Upper lobe of left lung (tissue), 6 donors: Measurements from ENCODE around the gene ISG15. TPM values are rescaled to one million over a fixed set of nuclear protein-coding genes. Genes with fewer than 3 reads are reported as not detected.

Source experiments
- ATAC-seq, 2 donors: fragments of 200-7000 bp; cut with Tn5 transposase; one replicate each; pipeline ENCODE4 v1.9.1; 2022; ENCODE audit warnings: mild to moderate bottlenecking in 2 of 2, moderate library complexity in 2 of 2; ENCODE audit not compliant: low FRiP score in 2 of 2
- DNase-seq, 2 donors: peaks; one replicate each; pipeline ENCODE4 v3.0.0-alpha.2; 2019 to 2020
- H3K27ac ChIP-seq, 4 donors: fragments of 200-600 bp; sonication (generic); one replicate each; pipeline ENCODE4 v1.5.1; 2016 to 2019
- H3K27me3 ChIP-seq, 4 donors: fragments of 200-600 bp; sonication (generic); one replicate each; pipeline ENCODE4 v1.5.1; 2017 to 2019
- H3K36me3 ChIP-seq, 4 donors: fragments of 200-600 bp; sonication (generic); one replicate each; pipeline ENCODE4 v1.5.1; 2016 to 2019
- H3K4me1 ChIP-seq, 4 donors: fragments of 200-600 bp; sonication (generic); one replicate each; pipeline ENCODE4 v1.5.1; 2018 to 2019
- H3K4me3 ChIP-seq, 4 donors: fragments of 200-600 bp; sonication (generic); one replicate each; pipeline ENCODE4 v1.5.1; 2017 to 2019; ENCODE audit warnings: mild to moderate bottlenecking in 2 of 4, moderate library complexity in 1 of 4
- H3K9me3 ChIP-seq, 4 donors: fragments of 200-600 bp; sonication (generic); one replicate each; pipeline ENCODE4 v1.5.1; 2018 to 2019
- EP300 ChIP-seq, 4 donors: sonication (generic); formaldehyde crosslinking; IDR thresholded peaks; one replicate each; pipeline ENCODE4 v1.5.1; 2017; ENCODE audit warnings: antibody characterized with exemption in 4 of 4, control low read depth in 2 of 4
- POLR2A ChIP-seq, 4 donors: fragments of 450-650 bp; IDR thresholded peaks; one replicate each; pipeline ENCODE4 v1.5.1; 2016 to 2017; ENCODE audit warnings: antibody characterized with exemption in 4 of 4, mild to moderate bottlenecking in 2 of 4
- POLR2AphosphoS5 ChIP-seq, 2 donors: sonication (generic); formaldehyde crosslinking; IDR thresholded peaks; one replicate each; pipeline ENCODE4 v1.5.1; 2017; ENCODE audit warnings: antibody characterized with exemption in 2 of 2
- WGBS, 2 donors: methylation state at CpG; one replicate each; pipeline ENCODE4 v1.1.5; 2017 to 2018; 5-methylcytosine and 5-hydroxymethylcytosine counted together
- total RNA-seq, 6 donors: library from RNA; depleted of rRNA in 4 of 6; stranded (reverse); fragments of >200 nt in 4 of 6; gene quantifications; one replicate each; pipeline versions ENCODE4 v1.1.0 to v1.2.1, GENCODE V29; 2016 to 2021
- TF ChIP-seq, protein P1 (sequence below), 6 experiments: fragments of 450-650 bp in 4 of 6; fragments of 200-600 bp in 2 of 6; sonication (generic) in 2 of 6; IDR thresholded peaks; one replicate each; pipeline ENCODE4 v1.5.1; 2016 to 2019; ENCODE audit warnings: antibody characterized with exemption in 6 of 6
- donor health status: DM: no; HTN: no; CAD: no; lungs with moderate emphysema.
- donor health status: DM: no; HTN: yes; CAD: no; lungs with severe emphysema.

Gene ISG15
- 100 to 1,000 TPM in 2 of 6 donors, 10 to 100 TPM in 4; 32.5 to 180 (median 63.8) TPM for total RNA-seq

DNA sequence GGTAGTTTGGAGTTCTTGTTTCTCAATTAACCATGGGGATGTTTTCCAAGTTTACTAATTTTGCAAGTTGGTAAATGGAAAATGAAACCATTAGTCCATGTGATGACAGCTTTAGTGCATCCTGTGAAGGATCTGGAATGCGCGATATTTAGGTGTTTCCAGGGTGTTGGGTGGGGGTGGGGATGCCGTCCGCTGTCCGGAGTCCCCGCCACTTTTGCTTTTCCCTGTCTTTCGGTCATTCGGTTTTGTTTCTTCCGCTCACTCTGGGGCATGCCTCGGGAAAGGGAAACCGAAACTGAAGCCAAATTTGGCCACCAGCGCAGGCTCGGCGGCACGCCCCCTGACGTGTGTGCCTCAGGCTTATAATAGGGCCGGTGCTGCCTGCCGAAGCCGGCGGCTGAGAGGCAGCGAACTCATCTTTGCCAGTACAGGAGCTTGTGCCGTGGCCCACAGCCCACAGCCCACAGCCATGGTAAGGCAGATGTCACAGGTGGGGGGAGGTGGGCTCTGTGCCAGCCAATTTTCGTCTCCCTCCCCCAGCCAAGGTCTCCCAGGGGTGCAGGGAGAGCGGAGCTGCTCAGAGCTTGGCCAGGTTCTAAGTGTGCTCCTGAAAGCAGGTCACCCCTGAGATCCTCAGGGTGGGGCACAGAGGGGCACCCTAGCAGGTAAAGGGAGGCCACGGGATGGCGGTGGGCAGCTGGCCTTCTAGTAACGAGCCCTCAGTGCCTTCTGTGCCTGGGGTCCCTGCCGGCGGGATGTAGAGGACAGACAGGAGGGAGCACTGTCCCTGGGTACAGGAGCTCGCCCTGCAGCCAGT lies at the start of gene ISG15:
ISG15 (plus strand) TSS at position 393 of the 817 bp plus-strand sequence; CDS start at position 470, 77 bp downstream.
- Histone ChIP-seq H3K4me3 (peak within 1 kb of the TSS; percentile 37 to 75 (median 60)), H3K9me3 (no peaks in the 10 kb centered on the region), H3K27ac (peak within 1 kb of the TSS; percentile 86 to 97 (median 89)), H3K4me1 (peaks cover 14 to 23% (median 20%) of the 10 kb centered on the region in 4 donors), H3K27me3 (no peaks in the 10 kb centered on the region), H3K36me3 (no peaks in the 10 kb centered on the region)
- TF ChIP-seq POLR2AphosphoS5 (IDR thresholded peaks at IDR 0.05) = peak; percentile 63 to 97
- no peak for TF ChIP-seq EP300 (IDR thresholded peaks at IDR 0.05)
- TF ChIP-seq POLR2A (IDR thresholded peaks at IDR 0.05) = peak in 2 of 4 donors; percentile 86 to 90
- TF ChIP-seq, protein P1, sequence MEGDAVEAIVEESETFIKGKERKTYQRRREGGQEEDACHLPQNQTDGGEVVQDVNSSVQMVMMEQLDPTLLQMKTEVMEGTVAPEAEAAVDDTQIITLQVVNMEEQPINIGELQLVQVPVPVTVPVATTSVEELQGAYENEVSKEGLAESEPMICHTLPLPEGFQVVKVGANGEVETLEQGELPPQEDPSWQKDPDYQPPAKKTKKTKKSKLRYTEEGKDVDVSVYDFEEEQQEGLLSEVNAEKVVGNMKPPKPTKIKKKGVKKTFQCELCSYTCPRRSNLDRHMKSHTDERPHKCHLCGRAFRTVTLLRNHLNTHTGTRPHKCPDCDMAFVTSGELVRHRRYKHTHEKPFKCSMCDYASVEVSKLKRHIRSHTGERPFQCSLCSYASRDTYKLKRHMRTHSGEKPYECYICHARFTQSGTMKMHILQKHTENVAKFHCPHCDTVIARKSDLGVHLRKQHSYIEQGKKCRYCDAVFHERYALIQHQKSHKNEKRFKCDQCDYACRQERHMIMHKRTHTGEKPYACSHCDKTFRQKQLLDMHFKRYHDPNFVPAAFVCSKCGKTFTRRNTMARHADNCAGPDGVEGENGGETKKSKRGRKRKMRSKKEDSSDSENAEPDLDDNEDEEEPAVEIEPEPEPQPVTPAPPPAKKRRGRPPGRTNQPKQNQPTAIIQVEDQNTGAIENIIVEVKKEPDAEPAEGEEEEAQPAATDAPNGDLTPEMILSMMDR (IDR thresholded peaks at IDR 0.05) = no peak
- ATAC-seq (peak; percentile 93 to 96), DNase-seq (peak; percentile 95 to 96)
- WGBS, 2 donors = 2 to 4% methylated on average over 19 to 29 of the region's 30 CpGs

DNA sequence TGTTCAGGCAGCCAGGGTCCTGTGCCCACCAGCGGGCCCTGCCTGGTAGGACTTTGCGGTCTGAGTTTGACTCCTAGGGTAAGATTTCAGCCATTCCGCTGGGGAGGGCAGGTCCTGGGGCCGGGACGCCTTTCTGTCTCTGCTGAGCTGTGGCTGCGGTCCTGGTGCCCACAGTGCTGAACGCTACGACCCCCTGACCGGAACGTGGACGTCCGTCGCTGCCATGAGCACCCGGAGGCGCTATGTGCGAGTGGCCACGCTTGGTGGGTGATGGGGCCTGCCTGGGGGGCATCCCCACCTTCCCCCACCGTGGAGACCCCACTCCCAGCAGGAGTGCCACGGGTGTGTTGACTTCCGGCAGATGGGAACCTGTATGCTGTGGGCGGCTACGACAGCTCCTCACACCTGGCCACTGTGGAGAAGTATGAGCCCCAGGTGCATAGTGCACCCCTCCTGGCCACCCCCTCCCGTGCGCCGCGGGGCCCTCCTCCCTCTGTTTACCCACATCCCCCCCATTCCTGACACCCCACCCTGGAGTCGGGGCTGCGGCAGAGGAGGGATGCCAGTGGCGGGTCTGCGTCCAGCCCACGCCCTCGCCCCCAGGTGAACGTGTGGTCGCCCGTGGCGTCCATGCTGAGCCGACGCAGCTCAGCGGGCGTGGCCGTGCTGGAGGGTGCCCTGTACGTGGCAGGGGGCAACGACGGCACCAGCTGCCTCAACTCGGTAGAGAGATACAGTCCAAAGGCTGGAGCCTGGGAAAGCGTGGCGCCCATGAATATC lies 49.4 kb upstream of the ISG15 start:
- H3K27ac ChIP-seq = no peak overlapping the region
- no peaks in the 10 kb centered on the region for H3K9me3 ChIP-seq
- H3K4me1 ChIP-seq = peaks cover 27 to 42% (median 33%) of the 10 kb centered on the region in 4 donors
- TF ChIP-seq, protein P1 (IDR thresholded peaks at IDR 0.05) = no peak
- TF ChIP-seq POLR2AphosphoS5 (IDR thresholded peaks at IDR 0.05) = no peak
- no peak for TF ChIP-seq POLR2A (IDR thresholded peaks at IDR 0.05)
- TF ChIP-seq EP300 (IDR thresholded peaks at IDR 0.05) = no peak
- DNase-seq (peak in 1 of 2 donors; percentile 79), ATAC-seq (no peak)
- 93 to 96% methylated on average over 13 to 36 of the region's 47 CpGs for WGBS, 2 donors
- peaks cover 0 to 14% (median 7%) of the 10 kb centered on the region in 4 donors for H3K36me3 ChIP-seq
- H3K27me3 ChIP-seq = no peaks in the 10 kb centered on the region
- H3K4me3 ChIP-seq = no peak overlapping the region

DNA sequence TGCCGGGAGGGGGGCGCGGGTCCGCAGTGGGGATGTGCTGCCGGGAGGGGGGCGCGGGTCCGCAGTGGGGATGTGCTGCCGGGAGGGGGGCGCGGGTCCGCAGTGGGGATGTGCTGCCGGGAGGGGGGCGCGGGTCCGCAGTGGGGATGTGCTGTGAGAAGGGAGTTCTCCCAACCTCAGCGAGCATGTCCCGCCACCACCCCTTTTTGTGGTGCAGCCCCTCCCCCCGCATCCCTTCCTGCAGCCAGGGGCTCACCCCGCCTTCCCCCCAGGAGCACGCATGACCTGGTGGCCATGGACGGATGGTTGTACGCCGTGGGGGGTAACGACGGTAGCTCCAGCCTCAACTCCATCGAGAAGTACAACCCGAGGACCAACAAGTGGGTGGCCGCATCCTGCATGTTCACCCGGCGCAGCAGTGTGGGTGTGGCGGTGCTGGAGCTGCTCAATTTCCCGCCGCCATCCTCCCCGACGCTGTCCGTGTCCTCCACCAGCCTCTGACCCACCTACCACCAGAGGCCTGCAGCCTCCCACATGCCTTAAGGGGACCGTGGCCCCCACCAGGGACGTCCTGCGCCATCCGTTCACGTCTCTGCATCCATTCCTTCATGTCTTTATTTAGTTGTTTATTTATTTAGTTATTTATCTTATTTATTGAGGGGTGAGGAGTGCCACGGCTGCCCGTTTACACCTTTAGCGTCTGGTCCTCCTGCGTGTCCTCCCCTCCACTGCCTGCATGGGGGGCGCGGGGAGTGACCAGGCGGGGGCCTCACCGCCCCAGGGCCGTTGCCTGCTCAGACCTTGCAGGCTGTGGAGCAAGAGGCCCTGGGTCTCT lies 48.4 kb upstream of the ISG15 start:
- ATAC-seq (no peak), DNase-seq (peak in 1 of 2 donors; percentile 64)
- TF ChIP-seq POLR2A (IDR thresholded peaks at IDR 0.05) (no peak), POLR2AphosphoS5 (IDR thresholded peaks at IDR 0.05) (no peak), EP300 (IDR thresholded peaks at IDR 0.05) (no peak)
- TF ChIP-seq, protein P1 (IDR thresholded peaks at IDR 0.05) = no peak
- Histone ChIP-seq H3K27ac (no peak overlapping the region), H3K9me3 (no peaks in the 10 kb centered on the region), H3K4me1 (peaks cover 22 to 35% (median 27%) of the 10 kb centered on the region in 4 donors), H3K36me3 (peaks cover 0 to 14% (median 7%) of the 10 kb centered on the region in 4 donors), H3K4me3 (no peak overlapping the region), H3K27me3 (no peaks in the 10 kb centered on the region)
- WGBS, 2 donors = 95 to 96% methylated on average over 21 to 41 of the region's 51 CpGs

DNA sequence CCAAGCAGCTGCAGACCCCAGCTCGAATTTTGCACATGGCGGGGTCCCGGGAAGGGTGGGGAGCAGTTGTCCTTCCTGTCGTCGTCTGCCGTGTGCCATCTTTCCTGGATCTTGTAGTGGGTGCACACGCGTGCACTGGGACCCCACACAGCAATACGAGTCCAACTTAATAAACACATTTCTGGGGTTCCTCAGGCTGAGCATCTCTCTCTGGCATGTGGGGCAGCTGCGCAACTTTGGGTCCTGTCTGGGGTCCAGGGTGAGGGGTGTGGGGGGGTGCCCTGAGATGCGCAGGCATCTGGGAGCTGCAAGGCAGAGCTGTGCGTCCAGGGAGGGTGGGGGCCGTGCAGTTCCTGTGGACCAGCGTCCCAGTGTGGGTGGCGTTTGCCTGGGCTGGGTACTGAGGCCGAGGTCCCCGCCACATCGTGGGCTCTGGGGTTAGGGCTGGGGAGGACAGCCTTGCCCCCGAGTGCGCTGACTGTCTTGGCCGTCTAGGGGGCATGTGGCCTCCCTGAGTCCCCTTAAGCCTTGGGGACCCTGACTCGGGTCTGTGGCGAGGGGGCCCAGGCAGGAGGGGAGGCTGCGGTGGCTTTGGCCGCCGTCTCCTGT lies 47.7 kb upstream of the ISG15 start:
- ATAC-seq (no peak), DNase-seq (peak in 1 of 2 donors; percentile 67)
- WGBS, 2 donors = 83 to 84% methylated on average over 2 to 19 of the region's 26 CpGs
- H3K27me3 ChIP-seq = peaks cover 0 to 7% (median 3%) of the 10 kb centered on the region in 4 donors
- H3K4me1 ChIP-seq = peaks cover 19 to 30% (median 23%) of the 10 kb centered on the region in 4 donors
- H3K9me3 ChIP-seq = no peaks in the 10 kb centered on the region
- H3K27ac ChIP-seq = peak overlapping the region in 2 of 4 donors; percentile 80 to 89
- no peak for TF ChIP-seq EP300 (IDR thresholded peaks at IDR 0.05)
- no peak for TF ChIP-seq POLR2A (IDR thresholded peaks at IDR 0.05)
- no peak for TF ChIP-seq POLR2AphosphoS5 (IDR thresholded peaks at IDR 0.05)
- TF ChIP-seq, protein P1 (IDR thresholded peaks at IDR 0.05) = no peak
- peak overlapping the region in 3 of 4 donors; percentile 50 to 73 (median 72) for H3K4me3 ChIP-seq
- peaks cover 0 to 14% (median 7%) of the 10 kb centered on the region in 4 donors for H3K36me3 ChIP-seq
